Measurements from ENCODE around the gene VSIG4. TPM values are rescaled to one million over a fixed set of nuclear protein-coding genes. Genes with fewer than 3 reads are reported as not detected.

VSIG4 gene
- total and polyA plus RNA-seq, 3 experiments from 2014 or later: 0.64 to 2.5 (median 0.68) TPM

GRCh38 chrX:66051980-66052379, 12.1 kb upstream of the VSIG4 start:
- H3K27me3 Mint-ChIP-seq: peaks cover 0 to 6% of the 10 kb centered on the region in 2 donors
- no peaks in the 10 kb centered on the region for H3K9me3 Mint-ChIP-seq
- DNase-seq: no peak
- POLR2A ChIA-PET: no interaction called here
- peak overlapping the region in 1 of 8 donors; percentile 52 for H3K27ac Mint-ChIP-seq
- no peak overlapping the region for H3K4me3 ChIP-seq (ENCODE audit: low read length)
- H3K4me1 Mint-ChIP-seq: peaks cover 8 to 13% (median 8%) of the 10 kb centered on the region in 3 donors
- H3K4me1 ChIP-seq (ENCODE audit: insufficient read depth, low read length): peaks cover 5% of the 10 kb centered on the region
- no peaks in the 10 kb centered on the region for H3K36me3 ChIP-seq (ENCODE audit: insufficient read depth, low read length)
- H3K4me3 Mint-ChIP-seq: no peak overlapping the region
- no peaks in the 10 kb centered on the region for H3K27me3 ChIP-seq (ENCODE audit: insufficient read depth, low read length, poor library complexity, severe bottlenecking)
- H3K27ac ChIP-seq (ENCODE audit: low read depth, low read length): no peak overlapping the region
- H3K36me3 Mint-ChIP-seq: no peaks in the 10 kb centered on the region
- CTCF ChIA-PET: interaction anchor here (0.7 kb wide), 1 partner anchor 402 kb away, joined by 3 read pairs; no protein-coding TSS in a partner anchor
- H3K9me3 ChIP-seq (ENCODE audit: low read length): no peaks in the 10 kb centered on the region

- H3K4me1 ChIP-seq (ENCODE audit: insufficient read depth, low read length): peaks cover 21% of the 10 kb centered on the region
- no peak overlapping the region for H3K4me3 ChIP-seq (ENCODE audit: low read length)
- H3K36me3 Mint-ChIP-seq: no peaks in the 10 kb centered on the region
- no peak overlapping the region for H3K27ac ChIP-seq (ENCODE audit: low read depth, low read length)
- CTCF ChIA-PET: no interaction called here
- no peak overlapping the region for H3K4me3 Mint-ChIP-seq
- H3K4me1 Mint-ChIP-seq: peaks cover 26 to 31% (median 27%) of the 10 kb centered on the region in 3 donors
- no peak overlapping the region for H3K27ac Mint-ChIP-seq
- POLR2A ChIA-PET: no interaction called here
- peaks cover 0 to 5% of the 10 kb centered on the region in 2 donors for H3K27me3 Mint-ChIP-seq
- H3K27me3 ChIP-seq (ENCODE audit: insufficient read depth, low read length, poor library complexity, severe bottlenecking): no peaks in the 10 kb centered on the region
- no peaks in the 10 kb centered on the region for H3K9me3 ChIP-seq (ENCODE audit: low read length)
- H3K9me3 Mint-ChIP-seq: no peaks in the 10 kb centered on the region
- DNase-seq: no peak
- H3K36me3 ChIP-seq (ENCODE audit: insufficient read depth, low read length): no peaks in the 10 kb centered on the region
Observed at GRCh38 chrX:66050140-66050569, 10.3 kb upstream of the VSIG4 start.

- Histone ChIP-seq H3K4me1 (ENCODE audit: insufficient read depth, low read length) (peaks cover 23% of the 10 kb centered on the region), H3K4me3 (ENCODE audit: low read length) (no peak overlapping the region), H3K27me3 (ENCODE audit: insufficient read depth, low read length, poor library complexity, severe bottlenecking) (no peaks in the 10 kb centered on the region), H3K9me3 (ENCODE audit: low read length) (no peaks in the 10 kb centered on the region), H3K27ac (ENCODE audit: low read depth, low read length) (no peak overlapping the region), H3K36me3 (ENCODE audit: insufficient read depth, low read length) (no peaks in the 10 kb centered on the region)
- Mint-ChIP-seq H3K27me3 (peaks cover 0 to 3% of the 10 kb centered on the region in 2 donors), H3K27ac (no peak overlapping the region), H3K9me3 (no peaks in the 10 kb centered on the region), H3K36me3 (no peaks in the 10 kb centered on the region), H3K4me1 (peaks cover 29 to 37% (median 33%) of the 10 kb centered on the region in 3 donors), H3K4me3 (no peak overlapping the region)
- CTCF ChIA-PET: no interaction called here
- POLR2A ChIA-PET: no interaction called here
- no peak for DNase-seq
Observed at GRCh38 chrX:66049056-66049455, 9.2 kb upstream of the VSIG4 start.

GRCh38 chrX:66046612-66047235, 6.8 kb upstream of the VSIG4 start:
- Mint-ChIP-seq H3K9me3 (no peaks in the 10 kb centered on the region), H3K27me3 (peaks cover 0 to 1% of the 10 kb centered on the region in 2 donors), H3K36me3 (no peaks in the 10 kb centered on the region), H3K4me1 (peaks cover 29 to 37% (median 33%) of the 10 kb centered on the region in 3 donors), H3K27ac (peak overlapping the region; percentile 18 to 87 (median 68)), H3K4me3 (peak overlapping the region; percentile 1 to 60 (median 52))
- Histone ChIP-seq H3K27ac (ENCODE audit: low read depth, low read length) (peak overlapping the region; percentile 31), H3K4me1 (ENCODE audit: insufficient read depth, low read length) (peaks cover 28% of the 10 kb centered on the region), H3K9me3 (ENCODE audit: low read length) (no peaks in the 10 kb centered on the region), H3K27me3 (ENCODE audit: insufficient read depth, low read length, poor library complexity, severe bottlenecking) (no peaks in the 10 kb centered on the region), H3K4me3 (ENCODE audit: low read length) (no peak overlapping the region), H3K36me3 (ENCODE audit: insufficient read depth, low read length) (no peaks in the 10 kb centered on the region)
- DNase-seq: peak in 1 of 5 donors; percentile 36
- ChIA-PET POLR2A (no interaction called here), CTCF (interaction anchor here (1.4 kb wide), 1 partner anchor 15 kb away, joined by 4 read pairs; no protein-coding TSS in a partner anchor)

GRCh38 chrX:66045894-66046293, 6.0 kb upstream of the VSIG4 start:
- DNase-seq: no peak
- Histone ChIP-seq H3K27me3 (ENCODE audit: insufficient read depth, low read length, poor library complexity, severe bottlenecking) (no peaks in the 10 kb centered on the region), H3K27ac (ENCODE audit: low read depth, low read length) (no peak overlapping the region), H3K36me3 (ENCODE audit: insufficient read depth, low read length) (no peaks in the 10 kb centered on the region), H3K4me1 (ENCODE audit: insufficient read depth, low read length) (peaks cover 28% of the 10 kb centered on the region), H3K4me3 (ENCODE audit: low read length) (no peak overlapping the region), H3K9me3 (ENCODE audit: low read length) (no peaks in the 10 kb centered on the region)
- Mint-ChIP-seq H3K4me3 (peak overlapping the region in 5 of 7 donors; percentile 10 to 58 (median 34)), H3K27me3 (peaks cover 0 to 1% of the 10 kb centered on the region in 2 donors), H3K36me3 (no peaks in the 10 kb centered on the region), H3K4me1 (peaks cover 29 to 37% (median 33%) of the 10 kb centered on the region in 3 donors), H3K27ac (peak overlapping the region; percentile 7 to 87 (median 68)), H3K9me3 (no peaks in the 10 kb centered on the region)
- ChIA-PET CTCF (interaction anchor here (1.4 kb wide), 1 partner anchor 14 kb away, joined by 4 read pairs; no protein-coding TSS in a partner anchor), POLR2A (no interaction called here)

GRCh38 chrX:66043584-66043983, 3.7 kb upstream of the VSIG4 start:
- ChIA-PET POLR2A (no interaction called here), CTCF (no interaction called here)
- peaks cover 29 to 37% (median 33%) of the 10 kb centered on the region in 3 donors for H3K4me1 Mint-ChIP-seq
- H3K9me3 ChIP-seq (ENCODE audit: low read length): no peaks in the 10 kb centered on the region
- DNase-seq: no peak
- no peaks in the 10 kb centered on the region for H3K36me3 Mint-ChIP-seq
- no peak overlapping the region for H3K4me3 ChIP-seq (ENCODE audit: low read length)
- peaks cover 0 to 1% of the 10 kb centered on the region in 2 donors for H3K27me3 Mint-ChIP-seq
- H3K27ac Mint-ChIP-seq: no peak overlapping the region
- no peaks in the 10 kb centered on the region for H3K9me3 Mint-ChIP-seq
- no peak overlapping the region for H3K27ac ChIP-seq (ENCODE audit: low read depth, low read length)
- peaks cover 28% of the 10 kb centered on the region for H3K4me1 ChIP-seq (ENCODE audit: insufficient read depth, low read length)
- H3K27me3 ChIP-seq (ENCODE audit: insufficient read depth, low read length, poor library complexity, severe bottlenecking): no peaks in the 10 kb centered on the region
- H3K36me3 ChIP-seq (ENCODE audit: insufficient read depth, low read length): no peaks in the 10 kb centered on the region
- no peak overlapping the region for H3K4me3 Mint-ChIP-seq

GRCh38 chrX:66042307-66043077, 2.6 kb upstream of the VSIG4 start:
- Histone ChIP-seq H3K4me1 (ENCODE audit: insufficient read depth, low read length) (peaks cover 28% of the 10 kb centered on the region), H3K27ac (ENCODE audit: low read depth, low read length) (no peak overlapping the region), H3K9me3 (ENCODE audit: low read length) (no peaks in the 10 kb centered on the region), H3K36me3 (ENCODE audit: insufficient read depth, low read length) (no peaks in the 10 kb centered on the region), H3K4me3 (ENCODE audit: low read length) (no peak overlapping the region), H3K27me3 (ENCODE audit: insufficient read depth, low read length, poor library complexity, severe bottlenecking) (no peaks in the 10 kb centered on the region)
- no peaks in the 10 kb centered on the region for H3K36me3 Mint-ChIP-seq
- no peak for DNase-seq
- ChIA-PET POLR2A (no interaction called here), CTCF (no interaction called here)
- H3K9me3 Mint-ChIP-seq: no peaks in the 10 kb centered on the region
- peaks cover 0 to 3% of the 10 kb centered on the region in 2 donors for H3K27me3 Mint-ChIP-seq
- H3K4me3 Mint-ChIP-seq: no peak overlapping the region
- peaks cover 26 to 30% (median 30%) of the 10 kb centered on the region in 3 donors for H3K4me1 Mint-ChIP-seq
- H3K27ac Mint-ChIP-seq: no peak overlapping the region

GRCh38 chrX:66038115-66038514, 1.8 kb downstream of the VSIG4 start:
- no peak overlapping the region for H3K27ac Mint-ChIP-seq
- H3K4me3 ChIP-seq (ENCODE audit: low read length): no peak overlapping the region
- H3K27me3 ChIP-seq (ENCODE audit: insufficient read depth, low read length, poor library complexity, severe bottlenecking): no peaks in the 10 kb centered on the region
- no peak overlapping the region for H3K4me3 Mint-ChIP-seq
- ChIA-PET CTCF (no interaction called here), POLR2A (no interaction called here)
- H3K27me3 Mint-ChIP-seq: peaks cover 0 to 2% of the 10 kb centered on the region in 2 donors
- H3K36me3 ChIP-seq (ENCODE audit: insufficient read depth, low read length): no peaks in the 10 kb centered on the region
- H3K9me3 Mint-ChIP-seq: no peaks in the 10 kb centered on the region
- H3K27ac ChIP-seq (ENCODE audit: low read depth, low read length): no peak overlapping the region
- no peaks in the 10 kb centered on the region for H3K36me3 Mint-ChIP-seq
- DNase-seq: no peak
- H3K4me1 Mint-ChIP-seq: peaks cover 5 to 9% (median 8%) of the 10 kb centered on the region in 3 donors
- H3K4me1 ChIP-seq (ENCODE audit: insufficient read depth, low read length): peaks cover 4% of the 10 kb centered on the region
- no peaks in the 10 kb centered on the region for H3K9me3 ChIP-seq (ENCODE audit: low read length)

All from CD8-positive, alpha-beta memory T cell (primary cell).